Inferior parietal cortex (tissue), 1 donor: ENCODE data around the gene PRKCG.
"Not testable (repeated sequence)": the region's sequence is repeated elsewhere in the genome, so short reads cannot be mapped to it uniquely, and the experiment has no call there.

ENCODE experiments used
- DNase-seq: peaks from one replicate; pipeline ENCODE4 v3.0.0-alpha.2; 2016; ENCODE audit errors: extremely low spot score

The PRKCG gene

GRCh38 chr19:53881482-53882390, at the start of gene PRKCG:
PRKCG (plus strand) TSS chr19:53882197; CDS start chr19:53882495, 298 bp downstream.
- no peak for DNase-seq

GRCh38 chr19:53832861-53833260, 49.1 kb upstream of the PRKCG start:
- DNase-seq = not testable (repeated sequence)

- DNase-seq = not testable (repeated sequence)
These were observed 43.6 kb upstream of the PRKCG start for GRCh38 chr19:53838446-53838845.

GRCh38 chr19:53840241-53840640, 41.8 kb upstream of the PRKCG start:
- not testable (repeated sequence) for DNase-seq

GRCh38 chr19:53840914-53841313, 41.1 kb upstream of the PRKCG start:
- not testable (repeated sequence) for DNase-seq

GRCh38 chr19:53844849-53845246, 37.1 kb upstream of the PRKCG start:
- no peak for DNase-seq

GRCh38 chr19:53847555-53847954, 34.4 kb upstream of the PRKCG start:
- no peak for DNase-seq

- DNase-seq = no peak
These were observed 32.7 kb upstream of the PRKCG start for GRCh38 chr19:53849237-53849676.

- DNase-seq = no peak
These were observed 28.3 kb upstream of the PRKCG start for GRCh38 chr19:53853707-53854106.

- peak; percentile 70 for DNase-seq
These were observed 17.6 kb upstream of the PRKCG start for GRCh38 chr19:53864308-53864836.

- DNase-seq = no peak
These were observed 16.5 kb upstream of the PRKCG start for GRCh38 chr19:53865523-53865917.

GRCh38 chr19:53865918-53866864, 15.8 kb upstream of the PRKCG start:
- DNase-seq = peak; percentile 69

GRCh38 chr19:53866865-53867224, 15.2 kb upstream of the PRKCG start:
- no peak for DNase-seq

GRCh38 chr19:53867225-53868090, 14.5 kb upstream of the PRKCG start, which contains the start of gene MYADM:
MYADM (plus strand) TSS chr19:53867883; CDS start chr19:53873530, 5,647 bp downstream.
- DNase-seq = peak; percentile 96

- DNase-seq = no peak
These were observed 13.7 kb upstream of the PRKCG start for GRCh38 chr19:53868091-53868891.

GRCh38 chr19:53868892-53869804, 12.8 kb upstream of the PRKCG start:
- DNase-seq = no peak

- not testable (repeated sequence) for DNase-seq
These were observed 12.1 kb upstream of the PRKCG start for GRCh38 chr19:53869805-53870484.

GRCh38 chr19:53870485-53870844, 11.5 kb upstream of the PRKCG start:
- no peak for DNase-seq
